GM12874 (cell line): ENCODE data around the gene BRD8.

Experiments
- CTCF ChIP-seq: IDR thresholded peaks from 2 replicates; pipeline ENCODE4 v1.5.1; 2011; ENCODE audit warnings: low read depth, mild to moderate bottlenecking, control low read depth, low read length, moderate library complexity; ENCODE audit not compliant: insufficient read depth

BRD8 gene

GRCh38 chr5:138178516-138179276 lies at the start of gene BRD8, which contains the start of gene KIF20A:
Gene BRD8 (minus strand): TSS chr5:138178630. CDS start chr5:138178614, 16 bp downstream.
Gene KIF20A (plus strand): TSS chr5:138179112. CDS start chr5:138179681, 569 bp downstream.
- TF ChIP-seq CTCF = no peak

- TF ChIP-seq CTCF = no peak
These were observed 48.5 kb upstream of the BRD8 start for GRCh38 chr5:138226910-138227309.

GRCh38 chr5:138224712-138225111 lies 46.3 kb upstream of the BRD8 start:
- TF ChIP-seq CTCF = no peak

- no peak for TF ChIP-seq CTCF
These were observed 45.1 kb upstream of the BRD8 start for GRCh38 chr5:138223532-138223931.

GRCh38 chr5:138216799-138217198 lies 38.4 kb upstream of the BRD8 start:
- no peak for TF ChIP-seq CTCF

- no peak for TF ChIP-seq CTCF
These were observed 35.0 kb upstream of the BRD8 start, which contains the start of gene CDC23 for GRCh38 chr5:138213161-138214029. Gene CDC23 (minus strand): TSS chr5:138213323. CDS start chr5:138213312, 11 bp downstream.

- no peak for TF ChIP-seq CTCF
These were observed 34.4 kb upstream of the BRD8 start for GRCh38 chr5:138212828-138213160.
